GM08714 (cell line): Measurements from ENCODE around the gene FGGY.

ENCODE experiments used
- H3K4me3 ChIP-seq: fragments of 200-500 bp; sonication (Bioruptor generic); 2 replicates; pipeline ENCODE4 v1.5.1; 2014; ENCODE audit warnings: mild to moderate bottlenecking, low read length, inconsistent platforms
- ZNF274 ChIP-seq: IDR thresholded peaks from 2 replicates; pipeline ENCODE4 v1.6.1; 2012; ENCODE audit warnings: mild to moderate bottlenecking, low read depth, low read length

The FGGY gene

DNA sequence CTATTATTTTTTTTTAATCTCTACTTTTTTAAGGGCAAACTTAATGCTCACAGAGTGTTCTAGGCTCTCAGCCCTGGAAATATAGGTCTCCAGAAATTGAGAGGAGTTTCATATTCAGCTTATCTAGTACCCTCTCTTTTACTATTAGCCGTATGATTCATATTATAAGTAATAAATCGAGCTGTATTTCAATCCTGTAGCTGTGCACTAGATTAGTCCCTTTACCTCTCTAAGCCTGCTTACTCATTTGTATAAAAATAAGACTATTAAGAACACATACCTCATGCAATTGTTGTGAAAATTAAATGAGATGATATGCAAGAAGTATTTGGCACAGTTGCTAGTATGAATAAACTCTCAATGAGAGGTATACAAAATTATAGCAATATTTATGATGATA, 389.7 kb downstream of the FGGY start:
- no peak overlapping the region for H3K4me3 ChIP-seq
- TF ChIP-seq ZNF274: no peak

DNA sequence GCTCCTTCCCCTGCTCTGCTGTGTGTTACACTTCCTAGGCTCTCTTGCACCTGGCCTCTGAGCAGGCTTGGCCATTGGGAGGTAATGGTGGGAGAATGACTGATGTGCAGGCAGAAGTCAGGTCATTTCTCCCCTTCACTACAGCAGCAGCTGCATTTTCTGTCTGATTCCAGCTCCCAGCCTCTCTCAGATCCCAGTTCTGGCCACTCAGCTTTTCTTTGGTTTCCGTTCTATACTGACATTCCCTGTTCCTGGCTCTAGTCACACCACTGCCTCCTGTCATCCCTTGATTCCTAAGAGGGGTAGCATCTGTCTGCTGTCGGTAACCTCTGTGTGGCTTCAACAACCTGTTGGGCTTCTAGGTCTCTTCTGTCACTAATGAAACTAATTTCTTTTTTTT, 390.2 kb downstream of the FGGY start:
- TF ChIP-seq ZNF274: no peak
- no peak overlapping the region for H3K4me3 ChIP-seq

GRCh38 chr1:59688976-59689375, 392.1 kb downstream of the FGGY start:
- no peak for TF ChIP-seq ZNF274
- no peak overlapping the region for H3K4me3 ChIP-seq

DNA sequence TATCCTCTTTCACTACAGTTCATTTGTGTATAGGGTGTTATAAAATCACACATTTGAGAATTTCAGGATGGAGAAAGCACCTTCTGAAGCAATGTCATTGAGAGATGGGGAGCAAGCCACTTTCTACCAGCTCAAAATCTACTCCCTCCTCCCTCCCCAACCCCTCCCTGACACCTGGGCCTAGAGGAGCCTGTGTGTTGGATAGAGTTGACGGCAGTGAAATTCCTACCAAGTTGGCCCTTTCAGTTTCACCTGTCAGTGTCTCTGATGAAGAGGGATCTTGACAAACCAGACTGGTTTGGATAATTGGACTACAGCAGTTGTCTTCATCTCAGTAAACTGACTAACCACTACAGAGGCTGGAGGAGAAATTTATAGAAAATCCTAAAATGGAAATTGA, 392.8 kb downstream of the FGGY start:
- TF ChIP-seq ZNF274: no peak
- H3K4me3 ChIP-seq: no peak overlapping the region

DNA sequence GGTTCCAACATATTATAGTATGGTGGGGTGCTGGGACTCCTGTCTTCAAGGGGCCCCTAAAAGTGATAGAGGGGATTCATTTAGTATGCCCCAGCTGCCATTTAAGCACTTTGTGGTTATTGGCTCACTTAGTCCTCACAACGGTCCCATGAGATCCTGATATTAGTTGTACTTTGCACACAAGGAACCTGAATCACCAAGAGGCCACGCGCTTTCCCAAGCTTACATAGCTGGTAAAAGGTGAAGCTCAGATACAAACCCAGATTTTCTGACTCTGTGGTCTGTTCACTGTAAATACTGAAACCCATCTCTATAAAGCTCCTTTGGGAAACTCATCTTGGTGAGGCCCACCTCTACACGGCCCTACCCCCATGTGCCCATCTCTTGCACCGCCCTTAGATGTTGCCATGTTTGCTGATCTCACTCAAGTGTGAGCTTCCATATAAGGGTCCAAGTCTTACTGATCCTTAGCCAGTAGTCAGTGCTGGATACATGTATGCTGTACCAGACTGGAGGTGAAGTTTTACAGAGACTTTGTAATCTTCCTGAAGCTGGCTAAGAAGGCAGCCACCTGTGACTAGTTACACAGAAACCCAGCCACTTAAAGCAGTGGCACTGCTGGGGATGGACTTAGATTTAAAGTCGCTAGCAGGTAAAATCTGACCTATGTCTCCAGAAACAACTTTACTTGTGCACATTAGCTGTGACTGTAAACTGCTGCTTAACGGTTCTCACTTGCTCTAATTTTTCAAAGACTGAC, 393.5 kb downstream of the FGGY start:
- no peak overlapping the region for H3K4me3 ChIP-seq
- no peak for TF ChIP-seq ZNF274

DNA sequence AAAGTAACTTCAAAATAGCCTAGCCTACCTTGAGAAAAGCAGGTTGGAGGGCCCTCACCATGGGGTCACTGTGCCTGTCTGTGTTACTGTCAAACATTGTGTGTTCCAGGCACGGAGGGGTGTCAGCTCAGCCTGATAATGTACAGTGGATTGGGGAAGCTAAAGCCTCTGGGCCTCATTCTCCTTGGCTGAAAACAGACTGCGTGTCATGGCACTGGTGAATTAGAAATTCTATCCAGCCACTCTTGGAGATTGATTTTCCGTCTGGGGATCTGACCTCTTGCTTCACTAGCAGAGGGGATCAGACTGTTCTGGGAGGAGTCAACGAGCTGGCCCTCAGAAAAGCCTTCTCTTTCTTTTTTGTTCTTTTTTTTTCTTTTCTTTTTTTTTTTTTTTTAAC, 394.4 kb downstream of the FGGY start:
- TF ChIP-seq ZNF274: no peak

GRCh38 chr1:59692591-59692990, 395.7 kb downstream of the FGGY start:
- H3K4me3 ChIP-seq: no peak overlapping the region
- no peak for TF ChIP-seq ZNF274

More for the DNA sequence above, 394.4 kb downstream of the FGGY start:
- H3K4me3 ChIP-seq: no peak overlapping the region

DNA sequence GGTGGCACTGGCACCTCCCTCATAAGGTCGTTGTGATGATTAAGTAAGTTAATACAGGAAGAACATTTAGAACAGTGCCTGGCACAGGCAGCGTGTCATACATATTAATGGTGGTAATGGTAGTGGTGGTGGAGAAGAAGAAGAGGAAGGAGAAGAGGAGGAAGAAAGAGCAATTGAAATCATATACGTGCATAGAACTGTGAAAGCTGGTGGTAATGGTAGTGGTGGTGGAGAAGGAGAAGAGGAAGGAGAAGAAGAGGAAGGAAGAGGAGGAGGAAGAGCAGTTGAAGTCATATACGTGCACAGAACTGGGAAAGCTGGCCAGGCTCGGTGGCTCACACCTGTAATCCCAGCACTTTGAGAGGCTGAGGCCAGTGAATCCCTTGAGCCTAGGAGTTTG, 396.5 kb downstream of the FGGY start:
- no peak overlapping the region for H3K4me3 ChIP-seq
- TF ChIP-seq ZNF274: no peak

DNA sequence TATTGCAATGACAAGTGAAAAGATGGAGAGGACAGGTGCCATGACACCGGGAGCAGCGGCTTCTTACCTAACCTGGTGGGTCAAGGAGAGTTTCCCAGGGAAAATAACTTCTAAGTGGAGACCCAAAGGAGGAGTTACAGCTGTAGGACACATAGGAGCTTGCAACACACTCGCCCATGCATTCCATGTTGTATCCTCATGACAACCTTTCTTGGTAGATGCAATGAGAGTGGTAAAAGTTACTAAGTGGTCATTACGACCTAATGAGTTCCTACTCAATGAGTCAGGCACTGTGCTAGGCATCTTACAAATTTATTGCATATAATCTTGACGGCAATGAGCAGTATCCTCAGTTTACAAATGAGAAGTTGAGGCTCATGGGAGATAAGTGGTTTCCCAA, 398.4 kb downstream of the FGGY start:
- no peak for TF ChIP-seq ZNF274
- H3K4me3 ChIP-seq: no peak overlapping the region

DNA sequence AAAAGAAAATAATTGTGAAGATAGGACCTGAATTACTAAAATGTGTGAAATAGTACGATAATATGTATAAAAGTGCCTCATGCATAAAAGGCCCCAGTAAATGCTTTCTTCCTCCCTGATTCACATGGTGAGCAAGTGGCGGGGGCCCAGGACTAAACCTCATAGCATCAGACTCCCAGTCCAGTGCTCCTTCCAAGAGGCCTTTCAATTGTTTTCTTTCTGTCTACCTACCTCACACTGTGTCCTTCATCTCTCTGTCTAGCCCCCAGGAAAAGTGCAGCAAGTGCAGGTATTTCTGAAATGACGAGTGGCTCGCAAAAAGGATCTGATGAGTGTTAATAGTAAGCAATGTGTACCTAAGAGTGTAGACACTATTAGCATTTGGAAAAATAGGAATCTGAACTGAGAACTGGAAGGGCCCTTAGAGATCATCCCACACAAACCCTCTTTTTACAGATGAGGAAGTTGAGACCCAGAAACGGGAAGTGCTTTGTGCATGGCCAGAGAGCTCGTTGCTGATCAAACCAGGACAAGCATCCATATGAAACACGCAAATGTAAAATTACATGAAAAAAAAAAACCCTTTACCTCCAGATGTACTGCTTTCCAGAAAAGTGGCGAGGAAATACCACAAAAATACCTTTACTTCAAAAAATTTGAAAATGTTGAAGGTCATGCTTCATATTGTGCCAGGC, 399.7 kb downstream of the FGGY start:
- peak overlapping the region; percentile 35; the same call in 1 of the 2 replicates for H3K4me3 ChIP-seq
- no peak for TF ChIP-seq ZNF274

DNA sequence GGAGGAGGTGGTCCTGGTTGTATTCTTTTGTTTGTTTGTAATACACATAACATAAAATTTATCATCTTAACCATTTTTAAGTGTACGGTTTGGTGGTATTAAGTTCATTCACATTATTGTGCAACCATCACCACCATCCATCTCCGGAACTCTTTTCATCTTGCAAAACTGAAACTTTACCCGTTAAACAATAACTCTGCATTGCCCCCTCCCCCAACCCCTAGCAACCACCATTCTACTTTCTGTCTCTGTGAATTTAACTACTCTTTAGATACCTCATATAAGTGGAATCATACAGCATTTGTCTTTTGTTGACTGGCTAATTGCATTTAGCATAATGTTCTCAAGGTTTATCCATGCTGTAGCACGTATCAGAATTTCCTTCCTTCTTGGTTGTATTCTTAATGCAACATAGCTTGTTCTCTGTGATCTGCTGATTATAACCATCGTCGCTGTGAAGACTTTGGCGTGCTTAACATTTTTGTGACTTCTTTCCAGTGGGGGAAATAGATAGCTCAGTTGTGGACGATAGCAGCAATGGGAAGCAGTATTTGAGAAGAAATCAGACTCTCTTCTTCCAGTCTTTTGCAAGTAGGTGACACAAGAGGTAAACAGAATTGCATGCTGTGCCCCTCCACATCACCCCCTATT, 400.4 kb downstream of the FGGY start:
- peak overlapping the region; percentile 53; the same call in 1 of the 2 replicates for H3K4me3 ChIP-seq
- TF ChIP-seq ZNF274: no peak

GRCh38 chr1:59698386-59698785, 401.5 kb downstream of the FGGY start:
- H3K4me3 ChIP-seq: peak overlapping the region; percentile 13; the same call in 1 of the 2 replicates
- no peak for TF ChIP-seq ZNF274

- TF ChIP-seq ZNF274: no peak
- no peak overlapping the region for H3K4me3 ChIP-seq
Measured at GRCh38 chr1:59699227-59699847, 402.4 kb downstream of the FGGY start.

GRCh38 chr1:59701376-59701775, 404.5 kb downstream of the FGGY start:
- no peak overlapping the region for H3K4me3 ChIP-seq
- TF ChIP-seq ZNF274: no peak
